ENCODE data around the gene PAX3. TPM values are rescaled to one million over a fixed set of nuclear protein-coding genes. Genes with fewer than 3 reads are reported as not detected.

Gene PAX3
- total and polyA plus RNA-seq, 2 of the 13 experiments (the other 11 are each of a cell fraction or from before 2014, with no cell fraction given): 0.07 TPM; not detected in 1

DNA sequence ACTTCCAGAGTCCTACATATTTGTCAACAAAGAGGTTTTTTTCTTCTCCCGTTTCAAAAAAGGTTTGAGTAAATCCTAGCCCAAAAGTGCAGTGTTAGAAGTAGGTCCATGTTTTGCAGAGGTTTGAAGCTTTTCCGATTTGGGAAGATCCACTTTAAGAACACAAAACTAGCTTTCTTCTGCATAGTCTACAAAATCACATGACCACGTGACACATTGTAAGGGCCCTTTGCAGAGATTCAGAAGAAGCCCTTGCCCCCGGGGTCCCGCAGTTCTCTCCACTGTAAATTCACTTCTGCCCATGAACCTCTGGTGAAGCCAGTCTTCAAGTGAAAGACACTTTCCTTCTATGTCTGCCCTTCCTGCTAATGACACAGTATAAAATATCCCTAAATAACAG lies 49.4 kb downstream of the PAX3 start:
- DNase-seq (ENCODE audit: low spot score) (no peak), ATAC-seq (no peak), FAIRE-seq (no peak)
- intact Hi-C loops (cut with micrococcal nuclease; ENCODE audit: unreplicated experiment) (no loop called here), in situ Hi-C loops (cut with HindIII; ENCODE audit: extremely low pct_ligation_motif_present, low pct_unique_long_range_greater_than_20kb) (no loop called here)
- Histone ChIP-seq H4K20me1 (ENCODE audit: insufficient read depth, low read length) (no peaks in the 10 kb centered on the region), H2AFZ (ENCODE audit: low read length) (no peak overlapping the region), H3K4me3 (replicated peaks in 1 of 3; ENCODE audit: insufficient read depth in 1 of 3, low read depth in 2 of 3, low read length in 3 of 3) (no peak overlapping the region), H3K27ac (ENCODE audit: extremely low read length, insufficient read depth, low read length) (no peak overlapping the region), H3K9ac (ENCODE audit: insufficient read depth, low read depth, low read length) (no peak overlapping the region), H3K36me3 (replicated peaks in 1 of 2; ENCODE audit: control insufficient read depth in 1 of 2, insufficient read depth in 2 of 2, low read length in 2 of 2) (no peaks in the 10 kb centered on the region), H3K4me1 (ENCODE audit: insufficient read depth, low read length) (no peaks in the 10 kb centered on the region), H3K27me3 (ENCODE audit: control insufficient read depth in 1 of 2, insufficient read depth in 2 of 2, low read length in 2 of 2) (no peaks in the 10 kb centered on the region; a peak in 1 of 5 replicates), H3K9me3 (ENCODE audit: low read length) (no peaks in the 10 kb centered on the region), H3K79me2 (ENCODE audit: insufficient read depth, low read length) (no peaks in the 10 kb centered on the region), H3K4me2 (ENCODE audit: low read depth, low read length) (no peak overlapping the region)
- no TSS peak for BruUV-seq (replicated peaks)
- CTCF ChIA-PET (ENCODE audit: low intra/inter-chr PET ratio, low total read pairs): no interaction called here
- TF ChIP-seq CHD2 (IDR thresholded peaks at IDR 0.05; ENCODE audit: low read depth, low read length): no peak
- peak; percentile 53; the same call in 1 of the 2 replicates for TF ChIP-seq RAD51 (IDR thresholded peaks at IDR 0.05; ENCODE audit: borderline replicate concordance)
- TF ChIP-seq ZNF292 (CRISPR knock-in tag; IDR thresholded peaks at IDR 0.05; ENCODE audit: borderline replicate concordance, low read depth): no peak
- no peak for TF ChIP-seq DNMT3B (CRISPR knock-in tag; conservative IDR thresholded peaks at IDR 0.05)
- TF ChIP-seq PRDM10 (CRISPR knock-in tag; IDR thresholded peaks at IDR 0.05; ENCODE audit: low read depth): no peak
- no peak for TF ChIP-seq ZNF337 (CRISPR knock-in tag; IDR thresholded peaks at IDR 0.05; ENCODE audit: borderline replicate concordance, low read depth)
- no peak for TF ChIP-seq MAF1 (CRISPR knock-in tag; IDR thresholded peaks at IDR 0.05; ENCODE audit: borderline replicate concordance)
- TF ChIP-seq RFX5 (IDR thresholded peaks at IDR 0.05; ENCODE audit: low read depth, low read length): no peak
- no peak for TF ChIP-seq NFYC (CRISPR knock-in tag; IDR thresholded peaks at IDR 0.05)
- no peak for TF ChIP-seq ZNF792 (CRISPR knock-in tag; IDR thresholded peaks at IDR 0.05)
- TF ChIP-seq GRHL1 (CRISPR knock-in tag; conservative IDR thresholded peaks at IDR 0.05): no peak
- TF ChIP-seq HNRNPH1 (optimal IDR thresholded peaks at IDR 0.05; ENCODE audit: low read depth, low read length): no peak
- no peak for TF ChIP-seq ZNF484 (CRISPR knock-in tag; IDR thresholded peaks at IDR 0.05; ENCODE audit: borderline replicate concordance, low read depth)
- no peak for TF ChIP-seq HMG20A (CRISPR knock-in tag; IDR thresholded peaks at IDR 0.05; ENCODE audit: borderline replicate concordance)
- TF ChIP-seq, protein P1, sequence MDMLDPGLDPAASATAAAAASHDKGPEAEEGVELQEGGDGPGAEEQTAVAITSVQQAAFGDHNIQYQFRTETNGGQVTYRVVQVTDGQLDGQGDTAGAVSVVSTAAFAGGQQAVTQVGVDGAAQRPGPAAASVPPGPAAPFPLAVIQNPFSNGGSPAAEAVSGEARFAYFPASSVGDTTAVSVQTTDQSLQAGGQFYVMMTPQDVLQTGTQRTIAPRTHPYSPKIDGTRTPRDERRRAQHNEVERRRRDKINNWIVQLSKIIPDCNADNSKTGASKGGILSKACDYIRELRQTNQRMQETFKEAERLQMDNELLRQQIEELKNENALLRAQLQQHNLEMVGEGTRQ (IDR thresholded peaks at IDR 0.05; ENCODE audit: low read depth, low read length): 0 out of 2 replicates have a peak, but pooled peaks have one; percentile 12
- TF ChIP-seq, protein P1 (CRISPR knock-in tag; IDR thresholded peaks at IDR 0.05; ENCODE audit: borderline replicate concordance): no peak
- TF ChIP-seq ZKSCAN5 (CRISPR knock-in tag; IDR thresholded peaks at IDR 0.05): no peak
- WGBS (ENCODE audit: low lambda C conversion rate): 1% methylated on average over 5 of the region's 5 CpGs
- POLR2A ChIA-PET: no interaction called here
